ENCODE data around the gene SMS.
"Not testable (repeated sequence)": the region's sequence is repeated elsewhere in the genome, so short reads cannot be mapped to it uniquely, and the experiment has no call there.

The SMS gene

GRCh38 chrX:21940356-21940829 is at the start of gene SMS:
TSS of gene SMS (plus strand) at chrX:21940709. CDS start at chrX:21940825, 116 bp downstream.
- peak; percentile 10 for DNase-seq

- no peak for DNase-seq
Measured at GRCh38 chrX:21905313-21905712, 35.2 kb upstream of the SMS start.

GRCh38 chrX:21905953-21906352 is 34.6 kb upstream of the SMS start:
- no peak for DNase-seq

- no peak for DNase-seq
Measured at GRCh38 chrX:21907260-21907659, 33.2 kb upstream of the SMS start.

GRCh38 chrX:21911481-21911880 is 29.0 kb upstream of the SMS start:
- DNase-seq, result no peak

GRCh38 chrX:21912220-21912619 is 28.3 kb upstream of the SMS start:
- DNase-seq, result no peak

GRCh38 chrX:21912989-21913388 is 27.5 kb upstream of the SMS start:
- no peak for DNase-seq

- DNase-seq, result no peak
Measured at GRCh38 chrX:21926116-21926515, 14.4 kb upstream of the SMS start.

- no peak for DNase-seq
Measured at GRCh38 chrX:21926527-21927278, 13.8 kb upstream of the SMS start.

GRCh38 chrX:21929209-21929608 is 11.3 kb upstream of the SMS start:
- no peak for DNase-seq

- DNase-seq, result no peak
Measured at GRCh38 chrX:21930986-21931385, 9.5 kb upstream of the SMS start.

GRCh38 chrX:21932292-21933002 is 8.1 kb upstream of the SMS start:
- DNase-seq, result no peak

- no peak for DNase-seq
Measured at GRCh38 chrX:21933077-21933476, 7.4 kb upstream of the SMS start.

- no peak for DNase-seq
Measured at GRCh38 chrX:21934414-21934813, 6.1 kb upstream of the SMS start.

GRCh38 chrX:21939906-21940305 is 603 bp upstream of the SMS start:
- DNase-seq, result no peak

- DNase-seq, result no peak
Measured at GRCh38 chrX:21943460-21944135, 3.1 kb downstream of the SMS start.

- no peak for DNase-seq
Measured at GRCh38 chrX:21944136-21944615, 3.7 kb downstream of the SMS start.

- DNase-seq, result no peak
Measured at GRCh38 chrX:21946925-21947641, 6.6 kb downstream of the SMS start.

- no peak for DNase-seq
Measured at GRCh38 chrX:21947671-21948070, 7.2 kb downstream of the SMS start.

GRCh38 chrX:21948897-21949578 is 8.5 kb downstream of the SMS start:
- no peak for DNase-seq

- no peak for DNase-seq
Measured at GRCh38 chrX:21949689-21950088, 9.2 kb downstream of the SMS start.

GRCh38 chrX:21950557-21950956 is 10.0 kb downstream of the SMS start:
- DNase-seq, result not testable (repeated sequence)

Measured in NCI-H1436 treated with DMSO at 0.1 percent for 48 hours (cell line).